Tibial nerve (tissue), 4 donors: Measurements from ENCODE around the gene CACNA1G. TPM values are rescaled to one million over a fixed set of nuclear protein-coding genes. Genes with fewer than 3 reads are reported as not detected.

Source experiments
- DNase-seq, 2 donors: peaks; one replicate each; pipeline ENCODE4 v3.0.0-alpha.2; 2019; ENCODE audit warnings: low spot score in 2 of 2
- H3K27ac ChIP-seq, 4 donors: fragments of 200-600 bp; sonication (generic) in 3 of 4; one replicate each; pipeline ENCODE4 v1.5.1; 2017 to 2019; ENCODE audit warnings: mild to moderate bottlenecking in 1 of 4
- H3K27me3 ChIP-seq, 2 donors: fragments of 200-600 bp; sonication (generic) in 1 of 2; one replicate each; pipeline versions ENCODE4 v1.5.1 to v1.6.0; 2017 to 2019
- H3K36me3 ChIP-seq, 3 donors: fragments of 200-600 bp; sonication (generic); one replicate each; pipeline ENCODE4 v1.5.1; 2018 to 2019
- H3K4me1 ChIP-seq, 4 donors: fragments of 200-600 bp; sonication (generic) in 3 of 4; one replicate each; pipeline ENCODE4 v1.5.1; 2017 to 2019
- H3K4me3 ChIP-seq, 4 donors: fragments of 200-600 bp; sonication (generic) in 3 of 4; one replicate each; pipeline ENCODE4 v1.5.1; 2017 to 2019; ENCODE audit warnings: mild to moderate bottlenecking in 1 of 4, moderate library complexity in 1 of 4
- H3K9me3 ChIP-seq, 4 donors: fragments of 200-600 bp; sonication (generic) in 3 of 4; one replicate each; pipeline ENCODE4 v1.5.1; 2017 to 2019
- CTCF ChIP-seq, 5 experiments: fragments of 200-600 bp in 3 of 5; fragments of 450-650 bp in 2 of 5; sonication (generic) in 3 of 5; IDR thresholded peaks; one replicate each; pipeline ENCODE4 v1.5.1; 2016 to 2019; ENCODE audit warnings: antibody characterized with exemption in 5 of 5, mild to moderate bottlenecking in 3 of 5, moderate library complexity in 2 of 5
- EP300 ChIP-seq, 2 donors: sonication (generic); formaldehyde crosslinking; IDR thresholded peaks; one replicate each; pipeline ENCODE4 v1.6.1; 2017; ENCODE audit warnings: antibody characterized with exemption in 2 of 2, mild to moderate bottlenecking in 1 of 2
- POLR2A ChIP-seq, 2 donors: fragments of 450-650 bp; IDR thresholded peaks; one replicate each; pipeline ENCODE4 v1.6.1; 2017; ENCODE audit warnings: antibody characterized with exemption in 2 of 2, mild to moderate bottlenecking in 2 of 2, moderate library complexity in 2 of 2
- whole genome bisulfite sequencing, 2 donors: methylation state at CpG; one replicate each; pipeline ENCODE4 v1.1.5; 2018; 5-methylcytosine and 5-hydroxymethylcytosine counted together
- total RNA-seq, 4 donors: library from RNA; depleted of rRNA; stranded (reverse); fragments of >200 nt; gene quantifications; one replicate each; pipeline ENCODE4 v1.1.0, GENCODE V29; 2016

Gene CACNA1G
- total RNA-seq, 4 donors from 2014 or later: 0.21 to 2.2 TPM; not detected in 2

GRCh38 chr17:50602836-50603235, 42.3 kb downstream of the CACNA1G start:
- Histone ChIP-seq H3K27me3 (peaks cover 0 to 4% of the 10 kb centered on the region in 2 donors), H3K4me1 (peaks cover 0 to 16% (median 2%) of the 10 kb centered on the region in 4 donors), H3K27ac (no peak overlapping the region), H3K9me3 (no peaks in the 10 kb centered on the region), H3K4me3 (no peak overlapping the region), H3K36me3 (no peaks in the 10 kb centered on the region)
- WGBS, 2 donors: 87 to 93% methylated on average over 11 to 16 of the region's 18 CpGs
- no peak for DNase-seq
- TF ChIP-seq EP300 (IDR thresholded peaks at IDR 0.05): no peak
- no peak for TF ChIP-seq CTCF (IDR thresholded peaks at IDR 0.05)
- TF ChIP-seq POLR2A (IDR thresholded peaks at IDR 0.05): no peak

- no peaks in the 10 kb centered on the region for H3K36me3 ChIP-seq
- no peaks in the 10 kb centered on the region for H3K9me3 ChIP-seq
- H3K27ac ChIP-seq: no peak overlapping the region
- peaks cover 0 to 4% of the 10 kb centered on the region in 2 donors for H3K27me3 ChIP-seq
- peaks cover 0 to 16% (median 2%) of the 10 kb centered on the region in 4 donors for H3K4me1 ChIP-seq
- no peak for TF ChIP-seq POLR2A (IDR thresholded peaks at IDR 0.05)
- no peak for TF ChIP-seq EP300 (IDR thresholded peaks at IDR 0.05)
- no peak for TF ChIP-seq CTCF (IDR thresholded peaks at IDR 0.05)
- 78 to 84% methylated on average over 8 to 9 of the region's 9 CpGs for WGBS, 2 donors
- no peak overlapping the region for H3K4me3 ChIP-seq
- DNase-seq: no peak
Measured at GRCh38 chr17:50603340-50603739, 42.8 kb downstream of the CACNA1G start.

- Histone ChIP-seq H3K27me3 (peaks cover 0 to 4% of the 10 kb centered on the region in 2 donors), H3K36me3 (no peaks in the 10 kb centered on the region), H3K4me3 (no peak overlapping the region), H3K27ac (no peak overlapping the region), H3K9me3 (no peaks in the 10 kb centered on the region), H3K4me1 (peaks cover 0 to 16% (median 2%) of the 10 kb centered on the region in 4 donors)
- no peak for DNase-seq
- no peak for TF ChIP-seq POLR2A (IDR thresholded peaks at IDR 0.05)
- no peak for TF ChIP-seq CTCF (IDR thresholded peaks at IDR 0.05)
- TF ChIP-seq EP300 (IDR thresholded peaks at IDR 0.05): no peak
- 2 to 8% methylated on average over 7 to 12 of the region's 13 CpGs for WGBS, 2 donors
Measured at GRCh38 chr17:50604513-50604912, 44.0 kb downstream of the CACNA1G start.

GRCh38 chr17:50605429-50605828, 44.9 kb downstream of the CACNA1G start:
- peaks cover 0 to 4% of the 10 kb centered on the region in 2 donors for H3K27me3 ChIP-seq

More at GRCh38 chr17:50605429-50605828, 44.9 kb downstream of the CACNA1G start:
- Histone ChIP-seq H3K27ac (no peak overlapping the region), H3K4me1 (peaks cover 0 to 16% (median 2%) of the 10 kb centered on the region in 4 donors), H3K9me3 (no peaks in the 10 kb centered on the region), H3K36me3 (no peaks in the 10 kb centered on the region), H3K4me3 (no peak overlapping the region)
- WGBS, 2 donors: 74 to 76% methylated on average over 10 of the region's 10 CpGs
- TF ChIP-seq POLR2A (IDR thresholded peaks at IDR 0.05) (no peak), CTCF (IDR thresholded peaks at IDR 0.05) (no peak), EP300 (IDR thresholded peaks at IDR 0.05) (no peak)
- no peak for DNase-seq
